NB4 (cell line): ENCODE measurements around the gene BNC2.

ENCODE experiments used
- CTCF ChIP-seq: IDR thresholded peaks from one replicate; pipeline ENCODE4 v1.5.1; 2012; ENCODE audit warnings: low read depth, low read length
- POLR2A ChIP-seq: IDR thresholded peaks from 2 replicates; pipeline ENCODE4 v1.6.1; 2011; ENCODE audit warnings: mild to moderate bottlenecking; ENCODE audit not compliant: insufficient read length; ENCODE audit errors: extremely low read depth

- no peak for TF ChIP-seq POLR2A
- TF ChIP-seq CTCF: no peak
Measured at GRCh38 chr9:16633794-16634193, 236.7 kb downstream of the BNC2 start.
